Lower leg skin (tissue), 3 donors: ENCODE data around the gene GRIA1.

Experiments used
- CTCF ChIP-seq, 3 donors: fragments of 450-650 bp; IDR thresholded peaks; one replicate each; pipeline ENCODE4 v1.5.1; 2016; ENCODE audit warnings: antibody characterized with exemption in 3 of 3, mild to moderate bottlenecking in 3 of 3, moderate library complexity in 2 of 3
- POLR2A ChIP-seq, 2 donors: fragments of 450-650 bp; IDR thresholded peaks; one replicate each; pipeline ENCODE4 v1.6.1; 2016 to 2017; ENCODE audit warnings: antibody characterized with exemption in 2 of 2, mild to moderate bottlenecking in 1 of 2, moderate library complexity in 1 of 2

- TF ChIP-seq CTCF (IDR thresholded peaks at IDR 0.05) (no peak), POLR2A (IDR thresholded peaks at IDR 0.05) (no peak)
Observed at GRCh38 chr5:153690236-153690635, 199.8 kb downstream of the GRIA1 start.
